GM18499 (cell line): Measurements from ENCODE around the gene DCHS2.

Source experiments
- ATAC-seq: cut with Tn5 transposase; IDR thresholded peaks from one replicate; pipeline ENCODE4 v1.9.1; 2021; ENCODE audit warnings: moderate number of reproducible peaks; ENCODE audit not compliant: insufficient read depth, unreplicated experiment

DCHS2 gene

GRCh38 chr4:154490234-154490582 is 1.4 kb downstream of the DCHS2 start:
- no peak for ATAC-seq

- no peak for ATAC-seq
Observed at GRCh38 chr4:154489558-154490233, 1.9 kb downstream of the DCHS2 start.

- ATAC-seq, result no peak
Observed at GRCh38 chr4:154487145-154487544, 4.5 kb downstream of the DCHS2 start.

GRCh38 chr4:154485127-154485773 is 6.3 kb downstream of the DCHS2 start:
- peak; percentile 98 for ATAC-seq

GRCh38 chr4:154478547-154478946 is 13.1 kb downstream of the DCHS2 start:
- ATAC-seq, result peak; percentile 12

- ATAC-seq, result peak; percentile 56
Observed at GRCh38 chr4:154478128-154478527, 13.5 kb downstream of the DCHS2 start.

- ATAC-seq, result no peak
Observed at GRCh38 chr4:154476232-154476631, 15.4 kb downstream of the DCHS2 start.

- ATAC-seq, result no peak
Observed at GRCh38 chr4:154475820-154476219, 15.8 kb downstream of the DCHS2 start.

- ATAC-seq, result no peak
Observed at GRCh38 chr4:154473497-154473896, 18.1 kb downstream of the DCHS2 start.

GRCh38 chr4:154472858-154473257 is 18.7 kb downstream of the DCHS2 start:
- no peak for ATAC-seq

- peak; percentile 41 for ATAC-seq
Observed at GRCh38 chr4:154471526-154472331, 19.9 kb downstream of the DCHS2 start.

GRCh38 chr4:154471032-154471431 is 20.6 kb downstream of the DCHS2 start:
- ATAC-seq, result peak; percentile 81

- no peak for ATAC-seq
Observed at GRCh38 chr4:154467886-154468285, 23.7 kb downstream of the DCHS2 start.

GRCh38 chr4:154466336-154466735 is 25.3 kb downstream of the DCHS2 start:
- ATAC-seq, result no peak

GRCh38 chr4:154465085-154465484 is 26.5 kb downstream of the DCHS2 start:
- no peak for ATAC-seq

GRCh38 chr4:154464654-154465053 is 26.9 kb downstream of the DCHS2 start:
- ATAC-seq, result no peak

GRCh38 chr4:154462081-154462810 is 29.4 kb downstream of the DCHS2 start:
- no peak for ATAC-seq

- no peak for ATAC-seq
Observed at GRCh38 chr4:154457471-154457870, 34.1 kb downstream of the DCHS2 start.

- ATAC-seq, result no peak
Observed at GRCh38 chr4:154456889-154457288, 34.7 kb downstream of the DCHS2 start.

- ATAC-seq, result no peak
Observed at GRCh38 chr4:154456240-154456639, 35.4 kb downstream of the DCHS2 start.

- no peak for ATAC-seq
Observed at GRCh38 chr4:154455111-154455510, 36.5 kb downstream of the DCHS2 start.
